SH-SY5Y (cell line): ENCODE data around the gene AP5S1.

Experiments used
- GATA2 ChIP-seq: IDR thresholded peaks from 2 replicates; pipeline ENCODE4 v1.6.1; 2011; ENCODE audit warnings: mild to moderate bottlenecking, low read depth, low read length
- GATA3 ChIP-seq: IDR thresholded peaks from 2 replicates; pipeline ENCODE4 v1.6.1; 2011; ENCODE audit warnings: low read depth, mild to moderate bottlenecking, low read length, moderate library complexity

GRCh38 chr20:3811467-3812258 is 8.7 kb upstream of the AP5S1 start:
- no peak for TF ChIP-seq GATA3
- peak; percentile 36 for TF ChIP-seq GATA2
